ENCODE data around the gene ARSB.

The ARSB gene

DNA sequence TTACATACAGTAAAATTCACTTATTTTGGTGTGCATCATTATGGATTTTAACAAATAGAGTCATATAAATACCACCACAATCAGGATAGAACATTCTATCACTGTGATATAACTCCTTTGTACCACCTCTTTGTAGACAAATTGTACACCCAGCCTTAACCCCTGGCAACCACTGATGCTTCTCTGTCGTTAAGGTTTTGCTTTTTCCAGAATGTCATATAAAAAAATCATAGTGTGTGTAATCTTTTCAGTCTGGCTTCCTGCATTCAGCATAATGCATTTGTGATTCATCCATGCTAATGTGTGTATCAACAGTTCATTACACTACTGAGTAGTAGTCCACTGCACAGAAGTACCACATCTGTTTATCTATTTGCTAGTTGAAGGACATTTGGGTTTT, 81.2 kb downstream of the ARSB start:
- Histone ChIP-seq H3K36me3 (ENCODE audit: insufficient read depth, low read length) (no peaks in the 10 kb centered on the region), H3K79me2 (ENCODE audit: insufficient read depth, low read length) (no peaks in the 10 kb centered on the region), H3K27me3 (ENCODE audit: insufficient read depth, low read length, poor library complexity, severe bottlenecking) (no peaks in the 10 kb centered on the region), H3F3A (ENCODE audit: low read depth) (no peaks in the 10 kb centered on the region), H3K4me1 (ENCODE audit: insufficient read depth, low read length, poor library complexity, severe bottlenecking) (peaks cover 7% of the 10 kb centered on the region), H3K9ac (ENCODE audit: low read depth, low read length, poor library complexity, severe bottlenecking) (no peak overlapping the region), H3K9me3 (ENCODE audit: insufficient read depth, low read depth, low read length) (no peaks in the 10 kb centered on the region), H3K4me3 (ENCODE audit: low read length, poor library complexity, severe bottlenecking) (no peak overlapping the region), H3K9me2 (replicated peaks; ENCODE audit: low read depth, low read length) (no peaks in the 10 kb centered on the region), H4K20me1 (ENCODE audit: insufficient read depth, low read length, poor library complexity, severe bottlenecking) (no peaks in the 10 kb centered on the region), H3K4me2 (ENCODE audit: low read depth, low read length, poor library complexity, severe bottlenecking) (no peak overlapping the region), H2AFZ (ENCODE audit: low read length) (no peak overlapping the region)
- TF ChIP-seq, protein P1, sequence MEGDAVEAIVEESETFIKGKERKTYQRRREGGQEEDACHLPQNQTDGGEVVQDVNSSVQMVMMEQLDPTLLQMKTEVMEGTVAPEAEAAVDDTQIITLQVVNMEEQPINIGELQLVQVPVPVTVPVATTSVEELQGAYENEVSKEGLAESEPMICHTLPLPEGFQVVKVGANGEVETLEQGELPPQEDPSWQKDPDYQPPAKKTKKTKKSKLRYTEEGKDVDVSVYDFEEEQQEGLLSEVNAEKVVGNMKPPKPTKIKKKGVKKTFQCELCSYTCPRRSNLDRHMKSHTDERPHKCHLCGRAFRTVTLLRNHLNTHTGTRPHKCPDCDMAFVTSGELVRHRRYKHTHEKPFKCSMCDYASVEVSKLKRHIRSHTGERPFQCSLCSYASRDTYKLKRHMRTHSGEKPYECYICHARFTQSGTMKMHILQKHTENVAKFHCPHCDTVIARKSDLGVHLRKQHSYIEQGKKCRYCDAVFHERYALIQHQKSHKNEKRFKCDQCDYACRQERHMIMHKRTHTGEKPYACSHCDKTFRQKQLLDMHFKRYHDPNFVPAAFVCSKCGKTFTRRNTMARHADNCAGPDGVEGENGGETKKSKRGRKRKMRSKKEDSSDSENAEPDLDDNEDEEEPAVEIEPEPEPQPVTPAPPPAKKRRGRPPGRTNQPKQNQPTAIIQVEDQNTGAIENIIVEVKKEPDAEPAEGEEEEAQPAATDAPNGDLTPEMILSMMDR (conservative IDR thresholded peaks at IDR 0.05; ENCODE audit: low read length), result no peak
- TF ChIP-seq EZH2phosphoT487 (IDR thresholded peaks at IDR 0.05; ENCODE audit: borderline replicate concordance), result no peak

GRCh38 chr5:78903353-78903752, 81.8 kb downstream of the ARSB start:
- H3K9ac ChIP-seq (ENCODE audit: low read depth, low read length, poor library complexity, severe bottlenecking), result no peak overlapping the region
- TF ChIP-seq EZH2phosphoT487 (IDR thresholded peaks at IDR 0.05; ENCODE audit: borderline replicate concordance), result no peak
- TF ChIP-seq, protein P1 (conservative IDR thresholded peaks at IDR 0.05; ENCODE audit: low read length), result no peak
- peaks cover 7% of the 10 kb centered on the region for H3K4me1 ChIP-seq (ENCODE audit: insufficient read depth, low read length, poor library complexity, severe bottlenecking)
- no peaks in the 10 kb centered on the region for H3K9me3 ChIP-seq (ENCODE audit: insufficient read depth, low read depth, low read length)
- no peaks in the 10 kb centered on the region for H3K36me3 ChIP-seq (ENCODE audit: insufficient read depth, low read length)
- no peaks in the 10 kb centered on the region for H3K79me2 ChIP-seq (ENCODE audit: insufficient read depth, low read length)
- H4K20me1 ChIP-seq (ENCODE audit: insufficient read depth, low read length, poor library complexity, severe bottlenecking), result no peaks in the 10 kb centered on the region
- H3K4me2 ChIP-seq (ENCODE audit: low read depth, low read length, poor library complexity, severe bottlenecking), result no peak overlapping the region
- no peaks in the 10 kb centered on the region for H3K9me2 ChIP-seq (replicated peaks; ENCODE audit: low read depth, low read length)
- H3K27me3 ChIP-seq (ENCODE audit: insufficient read depth, low read length, poor library complexity, severe bottlenecking), result no peaks in the 10 kb centered on the region
- no peak overlapping the region for H3K4me3 ChIP-seq (ENCODE audit: low read length, poor library complexity, severe bottlenecking)
- H2AFZ ChIP-seq (ENCODE audit: low read length), result no peak overlapping the region
- no peaks in the 10 kb centered on the region for H3F3A ChIP-seq (ENCODE audit: low read depth)

- Histone ChIP-seq H2AFZ (ENCODE audit: low read length) (no peak overlapping the region), H3K4me2 (ENCODE audit: low read depth, low read length, poor library complexity, severe bottlenecking) (no peak overlapping the region), H3K4me1 (ENCODE audit: insufficient read depth, low read length, poor library complexity, severe bottlenecking) (no peaks in the 10 kb centered on the region), H3K36me3 (ENCODE audit: insufficient read depth, low read length) (no peaks in the 10 kb centered on the region), H3K9me2 (replicated peaks; ENCODE audit: low read depth, low read length) (no peaks in the 10 kb centered on the region), H3K9me3 (ENCODE audit: insufficient read depth, low read depth, low read length) (no peaks in the 10 kb centered on the region), H3K27me3 (ENCODE audit: insufficient read depth, low read length, poor library complexity, severe bottlenecking) (no peaks in the 10 kb centered on the region), H4K20me1 (ENCODE audit: insufficient read depth, low read length, poor library complexity, severe bottlenecking) (no peaks in the 10 kb centered on the region), H3K79me2 (ENCODE audit: insufficient read depth, low read length) (no peaks in the 10 kb centered on the region), H3K9ac (ENCODE audit: low read depth, low read length, poor library complexity, severe bottlenecking) (no peak overlapping the region), H3K4me3 (ENCODE audit: low read length, poor library complexity, severe bottlenecking) (no peak overlapping the region), H3F3A (ENCODE audit: low read depth) (no peaks in the 10 kb centered on the region)
- TF ChIP-seq EZH2phosphoT487 (IDR thresholded peaks at IDR 0.05; ENCODE audit: borderline replicate concordance), result no peak
- TF ChIP-seq, protein P1 (conservative IDR thresholded peaks at IDR 0.05; ENCODE audit: low read length), result peak; percentile 86
Observed at GRCh38 chr5:78899922-78900362, 85.2 kb downstream of the ARSB start.
